Osteoblast (primary cell): ENCODE data around the gene LRRC19. TPM values are rescaled to one million over a fixed set of nuclear protein-coding genes. Genes with fewer than 3 reads are reported as not detected.

Experiments
- DNase-seq: peaks from one replicate; pipeline ENCODE4 v3.0.0; 2011; ENCODE audit warnings: low spot score, mixed read lengths; ENCODE audit not compliant: insufficient read length; ENCODE audit errors: missing footprints
- H2AFZ ChIP-seq: 2 replicates; pipeline ENCODE4 v1.6.0; 2011; ENCODE audit warnings: mild to moderate bottlenecking, low read length
- H3K27ac ChIP-seq: 2 replicates; pipeline ENCODE4 v1.5.1; 2011; ENCODE audit warnings: mild to moderate bottlenecking, low read depth, low read length, moderate library complexity
- H3K27me3 ChIP-seq: 2 replicates; pipeline ENCODE4 v1.6.0; 2012; ENCODE audit warnings: mild to moderate bottlenecking, control low read depth, inconsistent platforms, low read length, moderate library complexity; ENCODE audit not compliant: insufficient read depth
- H3K36me3 ChIP-seq: 2 replicates; pipeline ENCODE4 v1.5.1; 2011; ENCODE audit warnings: mild to moderate bottlenecking, low read length, control low read depth, moderate library complexity; ENCODE audit not compliant: insufficient read depth
- H3K4me1 ChIP-seq: 2 replicates; pipeline ENCODE4 v1.5.1; 2011; ENCODE audit warnings: mild to moderate bottlenecking, low read length, control low read depth, moderate library complexity; ENCODE audit not compliant: insufficient read depth
- H3K4me2 ChIP-seq: 2 replicates; pipeline ENCODE4 v1.6.0; 2011; ENCODE audit warnings: mild to moderate bottlenecking, low read length; ENCODE audit not compliant: insufficient read depth
- H3K4me3 ChIP-seq: fragments of 200-600 bp; sonication (generic); 3 replicates; pipeline ENCODE4 v1.5.1; 2012; ENCODE audit warnings: mild to moderate bottlenecking, low read length, inconsistent platforms; ENCODE audit not compliant: insufficient read depth
- H3K79me2 ChIP-seq: 2 replicates; pipeline ENCODE4 v1.6.0; 2012; ENCODE audit warnings: mild to moderate bottlenecking, low read length, control low read depth, inconsistent platforms; ENCODE audit not compliant: insufficient read depth
- H3K9me3 ChIP-seq: 2 replicates; pipeline ENCODE4 v1.5.1; 2011; ENCODE audit warnings: low read depth, low read length, control low read depth
- H4K20me1 ChIP-seq: 2 replicates; pipeline ENCODE4 v1.6.0; 2012; ENCODE audit warnings: mild to moderate bottlenecking, low read length, control low read depth; ENCODE audit not compliant: insufficient read depth
- total RNA-seq: library from RNA; depleted of rRNA; stranded (reverse); fragments of >200 nt; gene quantifications from 2 replicates; pipeline ENCODE4 v1.2.3, GENCODE V29; 2012
- TF ChIP-seq, protein P1 (sequence below): IDR thresholded peaks from 2 replicates; pipeline ENCODE4 v1.5.1; 2011; ENCODE audit warnings: mild to moderate bottlenecking, low read depth, low read length, moderate library complexity; ENCODE audit errors: extremely low read depth

The LRRC19 gene, protein sequence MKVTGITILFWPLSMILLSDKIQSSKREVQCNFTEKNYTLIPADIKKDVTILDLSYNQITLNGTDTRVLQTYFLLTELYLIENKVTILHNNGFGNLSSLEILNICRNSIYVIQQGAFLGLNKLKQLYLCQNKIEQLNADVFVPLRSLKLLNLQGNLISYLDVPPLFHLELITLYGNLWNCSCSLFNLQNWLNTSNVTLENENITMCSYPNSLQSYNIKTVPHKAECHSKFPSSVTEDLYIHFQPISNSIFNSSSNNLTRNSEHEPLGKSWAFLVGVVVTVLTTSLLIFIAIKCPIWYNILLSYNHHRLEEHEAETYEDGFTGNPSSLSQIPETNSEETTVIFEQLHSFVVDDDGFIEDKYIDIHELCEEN
- total RNA-seq = under 0.01 TPM in 2 replicates

DNA sequence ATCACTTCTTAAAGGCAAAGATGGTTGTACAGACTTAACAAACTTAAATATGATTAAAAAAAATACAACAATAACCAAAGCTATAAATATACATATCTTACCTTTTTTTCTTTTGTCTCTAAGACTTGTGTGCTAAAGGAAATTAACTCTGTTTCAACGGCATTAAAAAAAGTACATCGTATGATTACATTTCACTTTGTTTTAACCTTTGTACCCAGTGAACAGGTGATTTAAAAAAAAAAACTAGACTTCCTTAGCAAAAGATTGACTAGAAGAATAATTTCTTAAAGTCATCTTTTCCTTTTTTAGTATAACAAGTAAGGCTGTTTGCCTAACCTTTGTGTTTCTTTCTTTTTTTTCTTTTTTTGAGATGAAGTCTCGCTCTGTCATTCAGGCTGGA lies at the start of gene LRRC19:
Gene LRRC19 (minus strand): TSS at position 182 of the 400 bp plus-strand sequence. CDS start 5,978 bp downstream, outside the sequence.
- no peak within 1 kb of the TSS for H3K27ac ChIP-seq
- no peak within 1 kb of the TSS for H2AFZ ChIP-seq
- TF ChIP-seq, protein P1, sequence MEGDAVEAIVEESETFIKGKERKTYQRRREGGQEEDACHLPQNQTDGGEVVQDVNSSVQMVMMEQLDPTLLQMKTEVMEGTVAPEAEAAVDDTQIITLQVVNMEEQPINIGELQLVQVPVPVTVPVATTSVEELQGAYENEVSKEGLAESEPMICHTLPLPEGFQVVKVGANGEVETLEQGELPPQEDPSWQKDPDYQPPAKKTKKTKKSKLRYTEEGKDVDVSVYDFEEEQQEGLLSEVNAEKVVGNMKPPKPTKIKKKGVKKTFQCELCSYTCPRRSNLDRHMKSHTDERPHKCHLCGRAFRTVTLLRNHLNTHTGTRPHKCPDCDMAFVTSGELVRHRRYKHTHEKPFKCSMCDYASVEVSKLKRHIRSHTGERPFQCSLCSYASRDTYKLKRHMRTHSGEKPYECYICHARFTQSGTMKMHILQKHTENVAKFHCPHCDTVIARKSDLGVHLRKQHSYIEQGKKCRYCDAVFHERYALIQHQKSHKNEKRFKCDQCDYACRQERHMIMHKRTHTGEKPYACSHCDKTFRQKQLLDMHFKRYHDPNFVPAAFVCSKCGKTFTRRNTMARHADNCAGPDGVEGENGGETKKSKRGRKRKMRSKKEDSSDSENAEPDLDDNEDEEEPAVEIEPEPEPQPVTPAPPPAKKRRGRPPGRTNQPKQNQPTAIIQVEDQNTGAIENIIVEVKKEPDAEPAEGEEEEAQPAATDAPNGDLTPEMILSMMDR = no peak
- no peaks in the 10 kb centered on the region for H3K79me2 ChIP-seq
- H3K36me3 ChIP-seq = no peaks in the 10 kb centered on the region
- no peak within 1 kb of the TSS for H3K4me3 ChIP-seq
- no peaks in the 10 kb centered on the region for H3K4me1 ChIP-seq
- no peaks in the 10 kb centered on the region for H4K20me1 ChIP-seq
- H3K9me3 ChIP-seq = no peaks in the 10 kb centered on the region
- no peaks in the 10 kb centered on the region for H3K27me3 ChIP-seq
- no peak for DNase-seq
- H3K4me2 ChIP-seq = no peak within 1 kb of the TSS

DNA sequence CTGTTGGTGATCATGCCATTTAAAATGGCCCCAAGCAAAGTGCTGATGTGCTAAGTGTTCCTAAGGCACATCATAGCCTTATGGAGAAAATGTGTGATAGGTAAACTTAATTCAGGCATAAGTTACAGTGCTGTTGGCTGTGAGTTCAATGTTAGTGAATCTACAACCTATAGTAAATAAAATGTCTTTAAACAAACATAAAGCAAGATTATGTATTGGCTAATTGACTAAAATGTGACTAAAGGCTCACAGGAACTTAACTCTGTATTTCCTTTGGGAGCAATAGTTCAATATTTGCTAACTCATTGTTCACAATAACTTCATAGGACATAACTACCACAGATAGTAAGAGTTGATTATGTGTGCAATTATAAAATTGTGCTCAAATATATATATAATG lies 49.4 kb upstream of the LRRC19 start:
- no peaks in the 10 kb centered on the region for H3K27me3 ChIP-seq
- H3K9me3 ChIP-seq = no peaks in the 10 kb centered on the region
- H4K20me1 ChIP-seq = no peaks in the 10 kb centered on the region
- DNase-seq = no peak
- no peak overlapping the region for H2AFZ ChIP-seq
- TF ChIP-seq, protein P1 = no peak
- no peaks in the 10 kb centered on the region for H3K4me1 ChIP-seq
- no peaks in the 10 kb centered on the region for H3K36me3 ChIP-seq
- H3K79me2 ChIP-seq = no peaks in the 10 kb centered on the region
- no peak overlapping the region for H3K4me2 ChIP-seq
- no peak overlapping the region for H3K27ac ChIP-seq
- no peak overlapping the region for H3K4me3 ChIP-seq

DNA sequence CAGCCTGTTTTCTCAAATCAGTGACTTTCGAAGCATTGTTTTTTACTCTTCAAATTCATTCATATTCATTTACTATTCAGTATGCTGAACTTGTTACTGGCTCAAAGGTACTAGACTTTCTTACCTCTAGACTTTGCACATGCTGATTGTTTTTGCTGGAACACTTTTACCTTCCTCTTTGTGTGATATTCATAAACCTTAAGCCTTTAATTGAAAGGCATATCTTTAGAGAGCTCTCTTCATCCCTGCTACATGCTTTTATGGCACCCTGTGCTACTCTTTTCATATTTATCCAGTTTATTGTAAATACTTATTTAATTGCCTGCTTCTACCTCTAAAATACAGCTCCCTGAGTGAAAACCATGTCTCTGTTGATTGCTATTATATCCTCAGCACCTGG lies 48.7 kb upstream of the LRRC19 start:
- DNase-seq = no peak
- Histone ChIP-seq H4K20me1 (no peaks in the 10 kb centered on the region), H3K9me3 (no peaks in the 10 kb centered on the region), H3K4me3 (no peak overlapping the region), H3K4me2 (no peak overlapping the region), H3K27me3 (no peaks in the 10 kb centered on the region), H3K27ac (no peak overlapping the region), H3K4me1 (no peaks in the 10 kb centered on the region), H3K79me2 (no peaks in the 10 kb centered on the region), H2AFZ (no peak overlapping the region), H3K36me3 (no peaks in the 10 kb centered on the region)
- TF ChIP-seq, protein P1 = no peak

DNA sequence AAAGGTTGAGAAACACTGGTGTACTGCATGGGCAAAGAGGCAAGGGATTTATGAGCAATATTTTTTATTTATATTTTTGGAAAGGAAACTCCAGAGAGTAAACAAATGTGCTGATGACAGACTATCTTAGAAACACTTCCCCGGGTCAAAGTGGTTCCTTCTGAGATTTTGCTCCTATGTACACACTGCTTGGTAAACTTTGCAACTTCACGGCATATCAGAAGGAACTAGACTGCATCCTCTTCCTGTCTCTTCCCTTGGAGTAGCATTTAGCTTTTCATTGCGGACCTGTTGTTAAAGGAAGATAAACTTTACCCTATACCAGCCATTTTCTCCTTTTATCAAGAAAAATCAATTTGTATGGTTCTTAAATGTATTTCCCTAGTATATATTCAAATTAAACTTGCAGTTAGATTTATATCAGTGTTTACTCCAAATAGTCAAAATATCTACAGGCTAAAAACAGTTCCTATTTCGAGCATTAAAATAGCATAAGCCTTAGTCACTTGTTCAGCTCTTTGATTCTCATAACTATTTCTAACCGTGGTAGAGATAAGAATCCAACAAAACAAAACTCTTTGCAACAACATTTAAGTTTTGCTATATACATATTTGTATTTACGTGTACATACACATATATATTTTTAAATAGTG lies 48.0 kb upstream of the LRRC19 start:
- H3K4me2 ChIP-seq = no peak overlapping the region
- H3K4me3 ChIP-seq = no peak overlapping the region
- H3K4me1 ChIP-seq = no peaks in the 10 kb centered on the region
- H3K36me3 ChIP-seq = no peaks in the 10 kb centered on the region
- no peaks in the 10 kb centered on the region for H3K27me3 ChIP-seq
- TF ChIP-seq, protein P1 = no peak
- no peaks in the 10 kb centered on the region for H3K79me2 ChIP-seq
- no peaks in the 10 kb centered on the region for H3K9me3 ChIP-seq
- peak; percentile 46 for DNase-seq
- H3K27ac ChIP-seq = no peak overlapping the region
- no peak overlapping the region for H2AFZ ChIP-seq
- no peaks in the 10 kb centered on the region for H4K20me1 ChIP-seq
